Activated naive CD4-positive, alpha-beta T cell treated with Interleukin-2 at 50 U/mL for 16 hours (primary cell): Measurements from ENCODE around the gene CNTNAP2.

Experiments
- DNase-seq: peaks from one replicate; pipeline ENCODE4 v3.0.0-alpha.2; 2020

Gene CNTNAP2

GRCh38 chr7:148253629-148254028 lies 2137.0 kb downstream of the CNTNAP2 start:
- no peak for DNase-seq

- DNase-seq: no peak
Measured at GRCh38 chr7:148255333-148255732, 2138.7 kb downstream of the CNTNAP2 start.

GRCh38 chr7:148256433-148256832 lies 2139.8 kb downstream of the CNTNAP2 start:
- no peak for DNase-seq

- no peak for DNase-seq
Measured at GRCh38 chr7:148260599-148260998, 2144.0 kb downstream of the CNTNAP2 start.

GRCh38 chr7:148261523-148261922 lies 2144.9 kb downstream of the CNTNAP2 start:
- DNase-seq: no peak

GRCh38 chr7:148261996-148262688 lies 2145.5 kb downstream of the CNTNAP2 start:
- no peak for DNase-seq

- DNase-seq: peak; percentile 65
Measured at GRCh38 chr7:148262721-148263229, 2146.2 kb downstream of the CNTNAP2 start.

GRCh38 chr7:148264933-148265557 lies 2148.4 kb downstream of the CNTNAP2 start:
- DNase-seq: no peak

GRCh38 chr7:148265896-148266295 lies 2149.3 kb downstream of the CNTNAP2 start:
- DNase-seq: no peak

- no peak for DNase-seq
Measured at GRCh38 chr7:148266795-148267194, 2150.2 kb downstream of the CNTNAP2 start.

- no peak for DNase-seq
Measured at GRCh38 chr7:148270576-148270975, 2154.0 kb downstream of the CNTNAP2 start.

GRCh38 chr7:148274118-148274517 lies 2157.5 kb downstream of the CNTNAP2 start:
- no peak for DNase-seq

GRCh38 chr7:148275359-148275890 lies 2158.8 kb downstream of the CNTNAP2 start:
- no peak for DNase-seq

- DNase-seq: no peak
Measured at GRCh38 chr7:148276314-148277041, 2159.9 kb downstream of the CNTNAP2 start.

GRCh38 chr7:148277042-148277660 lies 2160.6 kb downstream of the CNTNAP2 start:
- DNase-seq: no peak

- DNase-seq: no peak
Measured at GRCh38 chr7:148286150-148286549, 2169.5 kb downstream of the CNTNAP2 start.

- no peak for DNase-seq
Measured at GRCh38 chr7:148287538-148287937, 2170.9 kb downstream of the CNTNAP2 start.

GRCh38 chr7:148288592-148289151 lies 2172.1 kb downstream of the CNTNAP2 start:
- no peak for DNase-seq

- DNase-seq: no peak
Measured at GRCh38 chr7:148289630-148290029, 2173.0 kb downstream of the CNTNAP2 start.

- DNase-seq: no peak
Measured at GRCh38 chr7:148290538-148290937, 2173.9 kb downstream of the CNTNAP2 start.

- no peak for DNase-seq
Measured at GRCh38 chr7:148291799-148292198, 2175.2 kb downstream of the CNTNAP2 start.

GRCh38 chr7:148296994-148297644 lies 2180.5 kb downstream of the CNTNAP2 start:
- no peak for DNase-seq
